ENCODE data around the gene IPCEF1. TPM values are rescaled to one million over a fixed set of nuclear protein-coding genes. Genes with fewer than 3 reads are reported as not detected.
"Not testable (repeated sequence)": the region's sequence is repeated elsewhere in the genome, so short reads cannot be mapped to it uniquely, and the experiment has no call there.

Gene IPCEF1
- total and polyA plus RNA-seq, 5 donors = 0.07 to 1.8 (median 1.1) TPM

- H3K27me3 ChIP-seq (ENCODE audit: control insufficient read depth, insufficient read depth); H3K27ac ChIP-seq (ENCODE audit: low read length); ATAC-seq; DNase-seq; H3K4me3 ChIP-seq (ENCODE audit: low read length); H3K9me3 ChIP-seq (ENCODE audit: control insufficient read depth, low read length); H3K4me1 ChIP-seq (ENCODE audit: control insufficient read depth, insufficient read depth, low read length); intact Hi-C loops (cut with DNase I): not testable (repeated sequence)
- WGBS = 86% methylated on average over 1 of the region's 1 CpG
Observed at GRCh38 chr6:154334147-154334546, 22.5 kb downstream of the IPCEF1 start.

DNA sequence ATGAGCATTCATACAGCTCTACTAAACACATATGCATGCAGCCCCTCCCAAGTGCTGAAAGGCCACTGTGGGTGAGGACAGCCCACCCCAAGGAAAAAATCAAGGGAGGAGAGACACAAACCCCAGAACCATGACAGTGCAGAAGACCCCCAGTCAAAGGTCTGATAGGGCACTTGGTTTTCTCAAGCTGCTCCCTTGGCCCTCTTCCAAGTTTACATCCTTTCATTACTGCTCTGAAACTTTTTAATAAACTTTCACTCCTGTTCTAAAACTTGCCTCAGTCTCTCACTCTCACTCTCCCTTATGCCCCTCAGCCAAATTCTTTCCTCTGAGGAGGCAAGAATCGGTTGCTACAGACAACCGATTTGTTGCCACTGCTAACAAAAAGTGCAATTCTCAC lies 24.9 kb downstream of the IPCEF1 start:
- Histone ChIP-seq H3K9me3 (ENCODE audit: control insufficient read depth, low read length) (no peaks in the 10 kb centered on the region), H3K4me1 (ENCODE audit: control insufficient read depth, insufficient read depth, low read length) (no peaks in the 10 kb centered on the region), H3K4me3 (ENCODE audit: low read length) (no peak overlapping the region), H3K27ac (ENCODE audit: low read length) (no peak overlapping the region), H3K27me3 (ENCODE audit: control insufficient read depth, insufficient read depth) (no peaks in the 10 kb centered on the region)
- WGBS = over 99% methylated on average over 2 of the region's 2 CpGs
- ATAC-seq (no peak), DNase-seq (no peak)
- intact Hi-C loops (cut with DNase I) = no loop called here

GRCh38 chr6:154329350-154330170 lies 27.0 kb downstream of the IPCEF1 start:
- H3K4me3 ChIP-seq (ENCODE audit: low read length) = no peak overlapping the region
- intact Hi-C loops (cut with DNase I) = no loop called here
- no peaks in the 10 kb centered on the region for H3K27me3 ChIP-seq (ENCODE audit: control insufficient read depth, insufficient read depth)
- ATAC-seq = no peak
- 80% methylated on average over 10 of the region's 10 CpGs for WGBS
- H3K9me3 ChIP-seq (ENCODE audit: control insufficient read depth, low read length) = no peaks in the 10 kb centered on the region
- no peak for DNase-seq
- H3K4me1 ChIP-seq (ENCODE audit: control insufficient read depth, insufficient read depth, low read length) = no peaks in the 10 kb centered on the region
- no peak overlapping the region for H3K27ac ChIP-seq (ENCODE audit: low read length)

GRCh38 chr6:154327313-154327712 lies 29.3 kb downstream of the IPCEF1 start:
- DNase-seq; intact Hi-C loops (cut with DNase I); ATAC-seq; H3K27ac ChIP-seq (ENCODE audit: low read length); H3K4me1 ChIP-seq (ENCODE audit: control insufficient read depth, insufficient read depth, low read length); H3K9me3 ChIP-seq (ENCODE audit: control insufficient read depth, low read length); H3K4me3 ChIP-seq (ENCODE audit: low read length); H3K27me3 ChIP-seq (ENCODE audit: control insufficient read depth, insufficient read depth): not testable (repeated sequence)
- 96% methylated on average over 1 of the region's 1 CpG for WGBS

DNA sequence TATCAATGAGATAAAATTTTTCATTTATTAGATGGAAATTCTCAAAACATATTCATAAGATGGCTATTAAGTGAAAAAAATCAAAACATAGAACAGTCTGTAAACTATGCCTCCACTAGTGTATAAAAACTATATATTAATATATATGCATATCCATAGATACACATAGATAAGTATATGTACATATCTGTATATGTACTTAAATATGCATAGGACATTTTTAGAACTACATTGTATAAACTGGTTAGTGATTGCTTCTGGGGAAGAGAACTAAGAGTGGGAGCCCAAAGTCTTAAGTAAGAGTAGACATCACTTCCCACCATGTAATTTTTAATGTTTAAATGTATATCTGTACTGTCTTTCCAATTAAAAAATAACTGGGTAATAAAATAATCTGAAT lies 31.5 kb downstream of the IPCEF1 start:
- H3K4me3 ChIP-seq (ENCODE audit: low read length) = no peak overlapping the region
- no peak overlapping the region for H3K27ac ChIP-seq (ENCODE audit: low read length)
- H3K27me3 ChIP-seq (ENCODE audit: control insufficient read depth, insufficient read depth) = no peaks in the 10 kb centered on the region
- H3K9me3 ChIP-seq (ENCODE audit: control insufficient read depth, low read length) = no peaks in the 10 kb centered on the region
- no peaks in the 10 kb centered on the region for H3K4me1 ChIP-seq (ENCODE audit: control insufficient read depth, insufficient read depth, low read length)
- ATAC-seq (no peak), DNase-seq (no peak)
- intact Hi-C loops (cut with DNase I) = no loop called here

DNA sequence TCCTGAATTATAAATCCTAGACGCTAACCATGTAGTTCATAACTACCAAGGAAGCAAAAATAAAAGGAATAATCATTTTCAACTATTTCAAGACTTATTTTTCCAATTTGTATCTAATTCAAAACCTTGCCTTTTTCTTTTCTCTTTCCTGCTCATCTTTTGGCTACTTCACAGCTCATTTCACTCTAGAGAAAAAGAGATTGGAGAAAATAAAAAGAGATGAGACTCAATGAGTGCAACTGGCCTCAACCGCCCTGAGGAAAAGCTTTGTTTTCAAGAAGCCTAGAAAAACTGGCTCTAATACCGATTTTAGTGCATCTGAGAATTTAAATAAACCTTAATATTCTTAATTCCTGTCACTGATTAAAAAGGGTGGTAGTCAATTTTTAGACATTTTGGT lies 36.4 kb downstream of the IPCEF1 start:
- intact Hi-C loops (cut with DNase I) = no loop called here
- ATAC-seq (no peak), DNase-seq (no peak)
- no peak overlapping the region for H3K27ac ChIP-seq (ENCODE audit: low read length)
- no peaks in the 10 kb centered on the region for H3K27me3 ChIP-seq (ENCODE audit: control insufficient read depth, insufficient read depth)
- no peaks in the 10 kb centered on the region for H3K9me3 ChIP-seq (ENCODE audit: control insufficient read depth, low read length)
- H3K4me3 ChIP-seq (ENCODE audit: low read length) = no peak overlapping the region
- no peaks in the 10 kb centered on the region for H3K4me1 ChIP-seq (ENCODE audit: control insufficient read depth, insufficient read depth, low read length)
- 73% methylated on average over 3 of the region's 3 CpGs for WGBS

DNA sequence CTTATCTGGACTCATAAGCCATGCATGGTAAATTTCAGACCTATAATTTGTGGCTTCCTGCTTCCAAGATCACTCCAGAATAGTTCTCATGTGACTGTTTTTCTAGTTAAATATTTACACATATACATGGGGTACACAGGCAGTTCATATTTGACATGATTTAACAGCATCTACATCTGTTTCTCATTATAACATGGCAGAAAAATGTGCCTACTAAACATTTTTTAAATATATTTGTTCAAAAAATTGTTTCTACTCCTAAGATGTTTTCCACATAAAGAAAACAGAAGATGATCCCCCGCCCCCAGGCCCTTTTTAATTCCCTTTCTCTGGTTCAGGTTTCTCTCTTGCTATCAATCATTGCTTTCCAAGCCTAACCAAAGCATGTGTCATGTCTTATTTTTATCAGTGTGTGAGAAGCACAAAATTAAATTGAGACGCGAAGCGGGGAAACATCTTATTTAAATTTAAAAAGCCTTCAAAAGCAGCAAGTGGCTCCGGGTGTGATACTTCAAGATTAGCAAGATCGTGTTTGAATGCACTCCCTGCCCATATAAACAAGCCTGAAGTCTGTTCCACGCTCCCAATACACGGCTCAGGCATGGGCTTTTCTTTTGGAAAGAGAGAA lies 37.3 kb downstream of the IPCEF1 start:
- intact Hi-C loops (cut with DNase I) = no loop called here
- no peaks in the 10 kb centered on the region for H3K4me1 ChIP-seq (ENCODE audit: control insufficient read depth, insufficient read depth, low read length)
- ATAC-seq = no peak
- peak overlapping the region; percentile 32 for H3K4me3 ChIP-seq (ENCODE audit: low read length)
- WGBS = 49% methylated on average over 8 of the region's 8 CpGs
- no peaks in the 10 kb centered on the region for H3K27me3 ChIP-seq (ENCODE audit: control insufficient read depth, insufficient read depth)
- H3K9me3 ChIP-seq (ENCODE audit: control insufficient read depth, low read length) = no peaks in the 10 kb centered on the region
- no peak for DNase-seq
- no peak overlapping the region for H3K27ac ChIP-seq (ENCODE audit: low read length)

DNA sequence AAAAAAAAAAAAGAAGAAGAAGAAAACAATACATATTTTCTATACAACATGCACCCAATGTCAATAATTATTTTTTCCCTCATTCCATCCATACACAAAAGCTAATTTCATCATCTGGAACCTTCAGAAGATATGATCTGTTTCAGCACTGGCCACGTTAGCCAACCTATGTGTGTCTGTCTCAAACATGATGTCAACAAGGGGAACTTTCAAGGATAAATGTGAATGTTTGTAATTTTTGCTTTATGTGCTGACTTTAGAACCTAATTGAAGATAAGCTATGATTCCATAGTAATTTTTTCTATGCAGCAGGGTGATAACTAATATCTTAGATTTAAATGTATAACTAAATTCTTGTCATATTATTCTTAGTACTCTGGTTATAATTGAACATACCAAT lies 37.9 kb downstream of the IPCEF1 start:
- intact Hi-C loops (cut with DNase I) = no loop called here
- no peak overlapping the region for H3K4me3 ChIP-seq (ENCODE audit: low read length)
- H3K9me3 ChIP-seq (ENCODE audit: control insufficient read depth, low read length) = no peaks in the 10 kb centered on the region
- H3K27me3 ChIP-seq (ENCODE audit: control insufficient read depth, insufficient read depth) = no peaks in the 10 kb centered on the region
- no peak for DNase-seq
- WGBS = 73% methylated on average over 1 of the region's 1 CpG
- no peak overlapping the region for H3K27ac ChIP-seq (ENCODE audit: low read length)
- no peaks in the 10 kb centered on the region for H3K4me1 ChIP-seq (ENCODE audit: control insufficient read depth, insufficient read depth, low read length)
- ATAC-seq = no peak

DNA sequence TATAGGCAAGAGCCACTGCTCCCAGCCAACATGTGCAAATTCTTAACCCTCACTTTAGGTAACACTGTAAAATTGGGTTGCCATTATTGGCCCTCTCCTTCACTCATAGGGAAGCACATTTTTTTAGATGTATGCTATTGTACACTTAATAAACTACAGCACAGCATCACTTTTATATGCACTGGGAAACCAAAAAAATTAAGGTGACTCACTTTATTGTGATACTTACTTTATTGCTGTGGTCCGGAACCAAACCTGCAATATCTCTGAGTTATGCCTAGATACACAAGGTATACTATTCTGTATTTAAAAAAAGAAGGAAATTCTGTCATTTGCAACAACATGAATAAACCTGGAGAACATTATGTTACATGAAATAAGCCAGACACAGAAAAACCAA lies 40.5 kb downstream of the IPCEF1 start:
- intact Hi-C loops (cut with DNase I) = no loop called here
- WGBS = 100% methylated on average over 1 of the region's 1 CpG
- Histone ChIP-seq H3K4me1 (ENCODE audit: control insufficient read depth, insufficient read depth, low read length) (no peaks in the 10 kb centered on the region), H3K4me3 (ENCODE audit: low read length) (no peak overlapping the region), H3K27me3 (ENCODE audit: control insufficient read depth, insufficient read depth) (no peaks in the 10 kb centered on the region), H3K9me3 (ENCODE audit: control insufficient read depth, low read length) (no peaks in the 10 kb centered on the region), H3K27ac (ENCODE audit: low read length) (no peak overlapping the region)
- ATAC-seq = no peak
- no peak for DNase-seq

GRCh38 chr6:154314084-154314483 lies 42.5 kb downstream of the IPCEF1 start:
- WGBS = 41% methylated on average over 1 of the region's 1 CpG
- H3K4me3 ChIP-seq (ENCODE audit: low read length) = no peak overlapping the region
- DNase-seq (no peak), ATAC-seq (no peak)
- H3K9me3 ChIP-seq (ENCODE audit: control insufficient read depth, low read length) = no peaks in the 10 kb centered on the region
- no peaks in the 10 kb centered on the region for H3K27me3 ChIP-seq (ENCODE audit: control insufficient read depth, insufficient read depth)
- H3K4me1 ChIP-seq (ENCODE audit: control insufficient read depth, insufficient read depth, low read length) = no peaks in the 10 kb centered on the region
- intact Hi-C loops (cut with DNase I) = no loop called here
- H3K27ac ChIP-seq (ENCODE audit: low read length) = no peak overlapping the region

GRCh38 chr6:154308986-154309385 lies 47.6 kb downstream of the IPCEF1 start:
- Histone ChIP-seq H3K9me3 (ENCODE audit: control insufficient read depth, low read length) (no peaks in the 10 kb centered on the region), H3K4me3 (ENCODE audit: low read length) (no peak overlapping the region), H3K4me1 (ENCODE audit: control insufficient read depth, insufficient read depth, low read length) (no peaks in the 10 kb centered on the region), H3K27me3 (ENCODE audit: control insufficient read depth, insufficient read depth) (no peaks in the 10 kb centered on the region), H3K27ac (ENCODE audit: low read length) (no peak overlapping the region)
- ATAC-seq (no peak), DNase-seq (no peak)
- intact Hi-C loops (cut with DNase I) = no loop called here
- 87% methylated on average over 2 of the region's 2 CpGs for WGBS
